Choroid plexus epithelial cell (primary cell): ENCODE results near the gene EPDR1.

Source experiments
- DNase-seq: peaks from one replicate; pipeline ENCODE4 v3.0.0-alpha.2; 2010; ENCODE audit warnings: low read depth
- H3K4me3 ChIP-seq: 2 replicates; pipeline ENCODE4 v1.5.1; 2011; ENCODE audit warnings: low read depth, mild to moderate bottlenecking, control low read depth, low read length, moderate library complexity
- TF ChIP-seq, protein P1 (sequence below): conservative IDR thresholded peaks from 2 replicates; pipeline ENCODE4 v1.5.1; 2011; ENCODE audit warnings: low read depth, mild to moderate bottlenecking, control low read depth, inconsistent platforms, low read length, moderate library complexity

EPDR1 gene

GRCh38 chr7:37927773-37928444 is 7.5 kb downstream of the EPDR1 start:
- DNase-seq = peak; percentile 47
- H3K4me3 ChIP-seq = no peak overlapping the region
- TF ChIP-seq, protein P1, sequence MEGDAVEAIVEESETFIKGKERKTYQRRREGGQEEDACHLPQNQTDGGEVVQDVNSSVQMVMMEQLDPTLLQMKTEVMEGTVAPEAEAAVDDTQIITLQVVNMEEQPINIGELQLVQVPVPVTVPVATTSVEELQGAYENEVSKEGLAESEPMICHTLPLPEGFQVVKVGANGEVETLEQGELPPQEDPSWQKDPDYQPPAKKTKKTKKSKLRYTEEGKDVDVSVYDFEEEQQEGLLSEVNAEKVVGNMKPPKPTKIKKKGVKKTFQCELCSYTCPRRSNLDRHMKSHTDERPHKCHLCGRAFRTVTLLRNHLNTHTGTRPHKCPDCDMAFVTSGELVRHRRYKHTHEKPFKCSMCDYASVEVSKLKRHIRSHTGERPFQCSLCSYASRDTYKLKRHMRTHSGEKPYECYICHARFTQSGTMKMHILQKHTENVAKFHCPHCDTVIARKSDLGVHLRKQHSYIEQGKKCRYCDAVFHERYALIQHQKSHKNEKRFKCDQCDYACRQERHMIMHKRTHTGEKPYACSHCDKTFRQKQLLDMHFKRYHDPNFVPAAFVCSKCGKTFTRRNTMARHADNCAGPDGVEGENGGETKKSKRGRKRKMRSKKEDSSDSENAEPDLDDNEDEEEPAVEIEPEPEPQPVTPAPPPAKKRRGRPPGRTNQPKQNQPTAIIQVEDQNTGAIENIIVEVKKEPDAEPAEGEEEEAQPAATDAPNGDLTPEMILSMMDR = no peak

DNA sequence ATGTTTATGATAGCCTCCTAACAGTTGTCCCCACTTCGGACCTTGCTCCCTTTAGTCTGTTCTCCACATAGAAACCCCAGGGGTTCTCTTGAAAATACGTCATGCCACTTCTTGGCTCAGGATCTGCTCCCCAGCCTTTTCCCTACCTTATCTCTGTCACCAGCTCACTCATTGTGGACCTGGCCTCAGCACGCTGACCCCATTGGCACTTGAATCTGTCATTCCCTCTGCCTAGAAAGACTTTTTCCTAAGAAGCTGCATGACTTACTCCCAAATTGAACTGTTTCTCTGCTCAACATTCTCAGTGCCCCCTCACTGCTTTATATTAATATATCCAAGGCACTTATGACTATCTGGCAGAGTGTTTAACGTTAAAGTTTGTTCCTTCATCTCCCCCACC is 8.4 kb downstream of the EPDR1 start:
- TF ChIP-seq, protein P1 = no peak
- DNase-seq = no peak
- no peak overlapping the region for H3K4me3 ChIP-seq

DNA sequence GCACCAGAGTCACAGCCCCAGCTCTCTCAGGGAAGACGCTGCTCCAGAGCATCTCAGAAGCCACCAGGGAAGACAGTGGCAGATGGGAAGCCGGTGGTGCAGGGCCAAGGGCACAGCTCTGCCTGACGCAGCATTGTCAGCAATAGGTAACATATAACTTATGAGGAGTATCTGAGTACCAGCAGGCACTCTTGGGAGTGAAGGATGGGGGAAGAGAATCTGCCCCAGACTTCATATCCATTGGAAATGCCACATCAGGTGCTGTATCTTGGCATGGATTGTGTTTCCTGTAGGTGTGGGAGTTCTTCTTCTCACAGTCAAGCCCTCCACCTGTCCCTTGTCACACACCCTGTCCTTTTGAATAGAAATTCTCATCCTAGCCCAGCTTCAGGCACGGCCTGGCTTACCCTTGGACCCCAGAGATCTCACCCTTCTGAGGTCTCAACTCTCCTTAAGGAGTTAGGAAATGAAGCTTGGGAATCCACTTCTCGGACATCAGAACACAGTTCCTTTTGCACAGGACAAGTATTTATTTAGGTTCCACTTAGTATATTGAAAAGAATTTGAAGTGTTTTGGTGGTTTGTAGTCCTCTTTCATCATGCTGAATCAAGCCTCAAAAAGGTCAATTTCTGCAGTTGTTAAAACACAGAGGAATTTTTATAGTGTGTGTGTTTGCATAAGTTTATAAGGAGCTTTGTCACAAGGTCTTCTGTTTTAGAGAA is 9.9 kb downstream of the EPDR1 start:
- H3K4me3 ChIP-seq = no peak overlapping the region
- TF ChIP-seq, protein P1 = no peak
- DNase-seq = peak; percentile 81

DNA sequence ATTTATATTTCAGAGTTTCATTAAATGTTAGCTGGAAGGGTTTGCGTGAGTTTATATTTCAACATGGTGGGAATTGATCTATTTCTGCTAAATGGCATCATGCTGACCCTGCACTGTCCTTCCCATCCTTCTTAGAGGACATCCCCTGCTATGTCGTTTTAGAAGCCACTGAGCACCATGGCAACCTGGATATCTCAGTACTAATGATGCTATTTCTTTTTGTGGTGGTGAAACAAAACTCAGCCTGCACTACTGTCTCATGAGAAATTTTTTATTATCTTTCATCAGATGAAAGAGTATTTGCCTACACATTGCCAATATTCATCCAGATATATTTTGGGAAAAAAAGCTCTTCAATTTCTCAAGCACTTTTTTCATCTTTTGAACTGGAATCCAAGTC is 12.1 kb downstream of the EPDR1 start:
- no peak overlapping the region for H3K4me3 ChIP-seq
- TF ChIP-seq, protein P1 = no peak
- no peak for DNase-seq

DNA sequence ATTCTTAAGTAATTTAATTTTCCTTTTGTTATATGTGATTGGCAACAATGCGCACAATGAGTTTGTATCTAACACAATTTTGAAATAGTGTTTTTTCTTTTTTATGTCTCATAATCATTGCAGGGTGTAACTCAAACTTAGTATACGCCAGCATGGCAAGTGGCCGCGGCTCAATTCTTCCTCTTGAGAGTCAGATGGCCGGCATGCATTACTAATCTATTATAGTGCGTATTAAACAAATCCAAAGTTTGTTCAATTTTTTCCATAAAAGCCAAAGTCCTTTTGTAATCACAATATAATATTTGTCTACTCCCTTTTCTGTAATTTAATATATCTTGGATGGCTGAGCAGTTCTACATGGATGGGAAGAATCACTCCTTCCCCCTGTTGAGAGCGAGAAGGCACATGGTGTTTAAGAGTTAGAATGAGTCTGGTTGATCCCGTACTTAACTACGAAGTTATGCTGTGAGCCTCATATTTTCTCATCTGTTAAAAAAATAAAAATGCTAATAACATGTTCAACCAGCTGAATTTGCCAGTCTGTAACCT is 12.7 kb downstream of the EPDR1 start:
- H3K4me3 ChIP-seq = no peak overlapping the region
- TF ChIP-seq, protein P1 = no peak
- no peak for DNase-seq

GRCh38 chr7:37942934-37943610 is 22.6 kb downstream of the EPDR1 start:
- TF ChIP-seq, protein P1 = no peak
- H3K4me3 ChIP-seq = no peak overlapping the region
- peak; percentile 71 for DNase-seq
